T-helper 17 cell (primary cell): ENCODE data around the gene CAMK2A. TPM values are rescaled to one million over a fixed set of nuclear protein-coding genes. Genes with fewer than 3 reads are reported as not detected.

Experiments
- ATAC-seq: fragments of 150-1000 bp; cut with Tn5 transposase; 2 replicates; pipeline ENCODE4 v1.10.0; 2021; ENCODE audit warnings: mild to moderate bottlenecking, moderate library complexity
- DNase-seq, 3 donors: peaks; one replicate each; pipeline versions ENCODE4 v3.0.0 to v3.0.0-alpha.2; 2020 to 2021
- H3K9me3 ChIP-seq: one replicate; pipeline ENCODE4 v1.7.0; 2013; ENCODE audit warnings: low read length, mild to moderate bottlenecking; ENCODE audit not compliant: control insufficient read depth, poor library complexity, severe bottlenecking
- H3K27ac Mint-ChIP-seq: one replicate; pipeline ENCODE4 v1.8.0; 2022; ENCODE audit warnings: mild to moderate bottlenecking, moderate library complexity, mixed read lengths
- H3K27me3 Mint-ChIP-seq: one replicate; pipeline ENCODE4 v1.8.0; 2022; ENCODE audit warnings: mixed read lengths
- H3K36me3 Mint-ChIP-seq: one replicate; pipeline ENCODE4 v1.8.0; 2022; ENCODE audit warnings: low read depth, mixed read lengths
- H3K4me1 Mint-ChIP-seq: one replicate; pipeline ENCODE4 v1.8.0; 2022; ENCODE audit warnings: mild to moderate bottlenecking, mixed read lengths
- H3K4me3 Mint-ChIP-seq: one replicate; pipeline ENCODE4 v1.8.0; 2022; ENCODE audit warnings: mild to moderate bottlenecking, moderate library complexity, mixed read lengths
- total RNA-seq, 4 donors: library from RNA in 2 of 4; stranded (reverse) in 2 of 4; gene quantifications; one replicate each; pipeline ENCODE4 v1.2.3 and lab custom pipeline; 2022 to 2026

Gene CAMK2A
- total RNA-seq, 2 donors from 2014 or later, result not detected

- Mint-ChIP-seq H3K4me3 (no peak overlapping the region), H3K4me1 (no peaks in the 10 kb centered on the region), H3K27ac (no peak overlapping the region), H3K27me3 (peaks cover 52% of the 10 kb centered on the region), H3K36me3 (no peaks in the 10 kb centered on the region)
- ATAC-seq, result no peak
- no peak for DNase-seq
- no peaks in the 10 kb centered on the region for H3K9me3 ChIP-seq
Measured at GRCh38 chr5:150188146-150188842, 101.3 kb downstream of the CAMK2A start.

GRCh38 chr5:150186897-150187296 is 102.7 kb downstream of the CAMK2A start:
- Mint-ChIP-seq H3K4me3 (no peak overlapping the region), H3K4me1 (no peaks in the 10 kb centered on the region), H3K27ac (no peak overlapping the region), H3K27me3 (peaks cover 49% of the 10 kb centered on the region), H3K36me3 (no peaks in the 10 kb centered on the region)
- ATAC-seq (no peak), DNase-seq (no peak)
- H3K9me3 ChIP-seq, result no peaks in the 10 kb centered on the region

GRCh38 chr5:150186137-150186536 is 103.4 kb downstream of the CAMK2A start:
- Mint-ChIP-seq H3K36me3 (no peaks in the 10 kb centered on the region), H3K27me3 (peaks cover 49% of the 10 kb centered on the region), H3K27ac (no peak overlapping the region), H3K4me3 (no peak overlapping the region), H3K4me1 (no peaks in the 10 kb centered on the region)
- no peaks in the 10 kb centered on the region for H3K9me3 ChIP-seq
- ATAC-seq (no peak), DNase-seq (no peak)

GRCh38 chr5:150184990-150185912 is 104.3 kb downstream of the CAMK2A start:
- DNase-seq (no peak), ATAC-seq (no peak)
- Mint-ChIP-seq H3K27ac (no peak overlapping the region), H3K4me3 (peak overlapping the region; percentile 66), H3K36me3 (no peaks in the 10 kb centered on the region), H3K27me3 (peaks cover 46% of the 10 kb centered on the region), H3K4me1 (no peaks in the 10 kb centered on the region)
- no peaks in the 10 kb centered on the region for H3K9me3 ChIP-seq

- DNase-seq (no peak), ATAC-seq (no peak)
- no peaks in the 10 kb centered on the region for H3K4me1 Mint-ChIP-seq
Measured at GRCh38 chr5:150184006-150184405, 105.6 kb downstream of the CAMK2A start.

GRCh38 chr5:150183436-150183835 is 106.1 kb downstream of the CAMK2A start:
- ATAC-seq (no peak), DNase-seq (no peak)
- Mint-ChIP-seq H3K36me3 (no peaks in the 10 kb centered on the region), H3K4me3 (no peak overlapping the region), H3K4me1 (no peaks in the 10 kb centered on the region), H3K27ac (no peak overlapping the region), H3K27me3 (peaks cover 44% of the 10 kb centered on the region)
- H3K9me3 ChIP-seq, result no peaks in the 10 kb centered on the region

More at GRCh38 chr5:150184006-150184405, 105.6 kb downstream of the CAMK2A start:
- Mint-ChIP-seq H3K4me3 (no peak overlapping the region), H3K27ac (no peak overlapping the region), H3K36me3 (no peaks in the 10 kb centered on the region), H3K27me3 (peaks cover 40% of the 10 kb centered on the region)
- H3K9me3 ChIP-seq, result no peaks in the 10 kb centered on the region

GRCh38 chr5:150182774-150183173 is 106.8 kb downstream of the CAMK2A start:
- Mint-ChIP-seq H3K4me3 (no peak overlapping the region), H3K27ac (no peak overlapping the region)
- no peaks in the 10 kb centered on the region for H3K9me3 ChIP-seq

GRCh38 chr5:150181766-150182545 is 107.6 kb downstream of the CAMK2A start:
- Mint-ChIP-seq H3K36me3 (no peaks in the 10 kb centered on the region), H3K27me3 (peaks cover 40% of the 10 kb centered on the region), H3K4me1 (no peaks in the 10 kb centered on the region), H3K4me3 (no peak overlapping the region), H3K27ac (no peak overlapping the region)
- no peaks in the 10 kb centered on the region for H3K9me3 ChIP-seq
- DNase-seq, result no peak
- no peak for ATAC-seq

More at GRCh38 chr5:150182774-150183173, 106.8 kb downstream of the CAMK2A start:
- no peak for ATAC-seq
- Mint-ChIP-seq H3K36me3 (no peaks in the 10 kb centered on the region), H3K27me3 (peaks cover 43% of the 10 kb centered on the region), H3K4me1 (no peaks in the 10 kb centered on the region)
- no peak for DNase-seq

- peaks cover 42% of the 10 kb centered on the region for H3K27me3 Mint-ChIP-seq
- ATAC-seq (no peak), DNase-seq (no peak)
- H3K36me3 Mint-ChIP-seq, result no peaks in the 10 kb centered on the region
- H3K27ac Mint-ChIP-seq, result no peak overlapping the region
- no peak overlapping the region for H3K4me3 Mint-ChIP-seq
- H3K9me3 ChIP-seq, result no peaks in the 10 kb centered on the region
- H3K4me1 Mint-ChIP-seq, result no peaks in the 10 kb centered on the region
Measured at GRCh38 chr5:150181027-150181426, 108.5 kb downstream of the CAMK2A start.

- H3K9me3 ChIP-seq, result no peaks in the 10 kb centered on the region
- no peaks in the 10 kb centered on the region for H3K4me1 Mint-ChIP-seq
- ATAC-seq (no peak), DNase-seq (no peak)
- H3K27ac Mint-ChIP-seq, result no peak overlapping the region
- no peaks in the 10 kb centered on the region for H3K36me3 Mint-ChIP-seq
- H3K27me3 Mint-ChIP-seq, result peaks cover 47% of the 10 kb centered on the region
- no peak overlapping the region for H3K4me3 Mint-ChIP-seq
Measured at GRCh38 chr5:150180241-150181026, 109.1 kb downstream of the CAMK2A start.

- H3K36me3 Mint-ChIP-seq, result no peaks in the 10 kb centered on the region
- no peak for ATAC-seq
- no peak overlapping the region for H3K4me3 Mint-ChIP-seq
- no peaks in the 10 kb centered on the region for H3K4me1 Mint-ChIP-seq
- no peak overlapping the region for H3K27ac Mint-ChIP-seq
- H3K9me3 ChIP-seq, result no peaks in the 10 kb centered on the region
- no peak for DNase-seq
- H3K27me3 Mint-ChIP-seq, result peaks cover 42% of the 10 kb centered on the region
Measured at GRCh38 chr5:150179019-150179620, 110.5 kb downstream of the CAMK2A start.

- peaks cover 3% of the 10 kb centered on the region for H3K4me1 Mint-ChIP-seq
- H3K4me3 Mint-ChIP-seq, result no peak overlapping the region
- H3K36me3 Mint-ChIP-seq, result no peaks in the 10 kb centered on the region
- no peak for ATAC-seq
- no peak overlapping the region for H3K27ac Mint-ChIP-seq
- H3K9me3 ChIP-seq, result no peaks in the 10 kb centered on the region
- DNase-seq, result no peak
- H3K27me3 Mint-ChIP-seq, result peaks cover 50% of the 10 kb centered on the region
Measured at GRCh38 chr5:150178262-150178661, 111.3 kb downstream of the CAMK2A start.
